Measurements from ENCODE around the gene UGT2A1.
"Not testable (repeated sequence)": the region's sequence is repeated elsewhere in the genome, so short reads cannot be mapped to it uniquely, and the experiment has no call there.

The UGT2A1 gene

GRCh38 chr4:69653147-69653546, at the start of gene UGT2A1:
TSS of gene UGT2A1 (minus strand) at chr4:69653247. CDS start at chr4:69647644, 5,603 bp downstream.
- DNase-seq (ENCODE audit: low spot score): no peak

GRCh38 chr4:69702201-69702600, 49.2 kb upstream of the UGT2A1 start:
- DNase-seq (ENCODE audit: low spot score): no peak

GRCh38 chr4:69701696-69702095, 48.6 kb upstream of the UGT2A1 start:
- no peak for DNase-seq (ENCODE audit: low spot score)

GRCh38 chr4:69697536-69698242, 44.6 kb upstream of the UGT2A1 start:
- DNase-seq (ENCODE audit: low spot score): no peak

GRCh38 chr4:69689599-69689998, 36.6 kb upstream of the UGT2A1 start:
- peak; percentile 42 for DNase-seq (ENCODE audit: low spot score)

- no peak for DNase-seq (ENCODE audit: low spot score)
Measured at GRCh38 chr4:69684804-69685203, 31.8 kb upstream of the UGT2A1 start.

- no peak for DNase-seq (ENCODE audit: low spot score)
Measured at GRCh38 chr4:69668680-69669079, 15.6 kb upstream of the UGT2A1 start.

- DNase-seq (ENCODE audit: low spot score): not testable (repeated sequence)
Measured at GRCh38 chr4:69664009-69664408, 11.0 kb upstream of the UGT2A1 start.

- DNase-seq (ENCODE audit: low spot score): not testable (repeated sequence)
Measured at GRCh38 chr4:69661130-69661803, 8.2 kb upstream of the UGT2A1 start.

GRCh38 chr4:69658133-69658532, 5.1 kb upstream of the UGT2A1 start:
- DNase-seq (ENCODE audit: low spot score): no peak

GRCh38 chr4:69656653-69657158, 3.7 kb upstream of the UGT2A1 start:
- no peak for DNase-seq (ENCODE audit: low spot score)

GRCh38 chr4:69650872-69651271, 2.2 kb downstream of the UGT2A1 start:
- no peak for DNase-seq (ENCODE audit: low spot score)

GRCh38 chr4:69649629-69650028, 3.4 kb downstream of the UGT2A1 start:
- no peak for DNase-seq (ENCODE audit: low spot score)

GRCh38 chr4:69649207-69649606, 3.8 kb downstream of the UGT2A1 start:
- no peak for DNase-seq (ENCODE audit: low spot score)

- DNase-seq (ENCODE audit: low spot score): no peak
Measured at GRCh38 chr4:69642961-69643360, 10.1 kb downstream of the UGT2A1 start.

- no peak for DNase-seq (ENCODE audit: low spot score)
Measured at GRCh38 chr4:69640289-69640688, 12.8 kb downstream of the UGT2A1 start.

- no peak for DNase-seq (ENCODE audit: low spot score)
Measured at GRCh38 chr4:69639542-69639941, 13.5 kb downstream of the UGT2A1 start, which contains the start of gene UGT2A2. TSS of gene UGT2A2 (minus strand) at chr4:69639642. CDS start at chr4:69639640, 2 bp downstream.

- peak; percentile 20 for DNase-seq (ENCODE audit: low spot score)
Measured at GRCh38 chr4:69617083-69617694, 35.9 kb downstream of the UGT2A1 start.

- DNase-seq (ENCODE audit: low spot score): no peak
Measured at GRCh38 chr4:69610484-69610883, 42.6 kb downstream of the UGT2A1 start.

GRCh38 chr4:69601065-69601464, 52.0 kb downstream of the UGT2A1 start:
- DNase-seq (ENCODE audit: low spot score): no peak

GRCh38 chr4:69600013-69600412, 53.0 kb downstream of the UGT2A1 start:
- DNase-seq (ENCODE audit: low spot score): no peak

- no peak for DNase-seq (ENCODE audit: low spot score)
Measured at GRCh38 chr4:69594382-69594781, 58.7 kb downstream of the UGT2A1 start.

- DNase-seq (ENCODE audit: low spot score): no peak
Measured at GRCh38 chr4:69591364-69591763, 61.7 kb downstream of the UGT2A1 start.
